Caco-2 (cell line): Measurements from ENCODE around the gene GRM4. TPM values are rescaled to one million over a fixed set of nuclear protein-coding genes. Genes with fewer than 3 reads are reported as not detected.

Source experiments
- BruUV-seq: library from RNA; stranded (reverse); fragments of 400-500 nt; replicated peaks from 2 replicates; lab custom pipeline; 2021; lab: Mats Ljungman, UMichigan
- CTCF ChIA-PET: fragments of 300-600 bp; sonication (Branson Sonifier 250); formaldehyde crosslinking; loops from one replicate; lab custom pipeline; 2022; ENCODE audit warnings: antibody characterized with exemption; lab: Charles Lee
- POLR2A ChIA-PET: fragments of 300-600 bp; sonication (Branson Sonifier 250); formaldehyde crosslinking; loops from one replicate; lab custom pipeline; 2022; ENCODE audit warnings: antibody characterized with exemption; lab: Charles Lee
- DNase-seq, 2 experiments: peaks; one replicate each; pipeline versions ENCODE4 v3.0.0 to v3.0.0-alpha.2; 2020 to 2022
- H3K27me3 ChIP-seq: replicated peaks from 2 replicates; pipeline ENCODE4 v1.6.0; 2011; ENCODE audit warnings: low read length; ENCODE audit not compliant: control insufficient read depth, insufficient read depth
- H3K36me3 ChIP-seq: 2 replicates; pipeline ENCODE4 v1.5.1; 2011; ENCODE audit warnings: low read length; ENCODE audit not compliant: control insufficient read depth, insufficient read depth
- H3K4me1 ChIP-seq: fragments of 250-450 bp; sonication (Bioruptor Pico); 2 replicates; pipeline ENCODE4 v1.5.1; 2020; ENCODE audit warnings: mild to moderate bottlenecking
- H3K4me3 ChIP-seq: 2 replicates; pipeline ENCODE4 v1.5.1; 2011; ENCODE audit warnings: low read depth, mild to moderate bottlenecking, control low read depth, low read length
- H3K9me3 ChIP-seq: fragments of 250-450 bp; sonication (Bioruptor Pico); 2 replicates; pipeline ENCODE4 v1.5.1; 2020; ENCODE audit warnings: mild to moderate bottlenecking, moderate library complexity
- H3K27ac Mint-ChIP-seq: one replicate; pipeline ENCODE4 v1.8.0; 2022; ENCODE audit warnings: mixed read lengths; ENCODE audit not compliant: unreplicated experiment
- H3K27me3 Mint-ChIP-seq: one replicate; pipeline ENCODE4 v1.8.0; 2022; ENCODE audit warnings: mixed read lengths; ENCODE audit not compliant: insufficient read depth, unreplicated experiment
- H3K36me3 Mint-ChIP-seq: one replicate; pipeline ENCODE4 v1.8.0; 2022; ENCODE audit warnings: mild to moderate bottlenecking, mixed read lengths; ENCODE audit not compliant: insufficient read depth, unreplicated experiment
- H3K4me1 Mint-ChIP-seq: one replicate; pipeline ENCODE4 v1.8.0; 2022; ENCODE audit warnings: low read depth, mixed read lengths; ENCODE audit not compliant: unreplicated experiment
- H3K4me3 Mint-ChIP-seq: one replicate; pipeline ENCODE4 v1.8.0; 2022; ENCODE audit warnings: mild to moderate bottlenecking, moderate library complexity, mixed read lengths; ENCODE audit not compliant: unreplicated experiment
- H3K9me3 Mint-ChIP-seq: one replicate; pipeline ENCODE4 v1.8.0; 2022; ENCODE audit warnings: mixed read lengths; ENCODE audit not compliant: unreplicated experiment
- CTCF ChIP-seq, 2 experiments: fragments of 200-600 bp in 1 of 2; IDR thresholded peaks; 1 replicate in 1 of 2; 2 replicates in 1 of 2; pipeline versions ENCODE4 v1.5.1 to v1.8.0; 2011 to 2022; ENCODE audit warnings: antibody characterized with exemption in 1 of 2, control low read depth in 1 of 2, inconsistent platforms in 1 of 2, low read depth in 1 of 2, low read length in 1 of 2, mild to moderate bottlenecking in 1 of 2, moderate library complexity in 1 of 2; ENCODE audit not compliant: insufficient read depth in 1 of 2, severe bottlenecking in 1 of 2, unreplicated experiment in 1 of 2
- intact Hi-C: fragments of 100-400 bp; cut with micrococcal nuclease; formaldehyde crosslinking; loops from one replicate; pipeline ENCODE4 v1.10.0; 2022; ENCODE audit not compliant: unreplicated experiment
- total RNA-seq: library from RNA; stranded (reverse); gene quantifications from 2 replicates; pipeline ENCODE4 v1.2.3, GENCODE V29; 2022

The GRM4 gene
- total RNA-seq, 1 experiment from 2014 or later, result 0.09 TPM

GRCh38 chr6:34148631-34149451 lies 3.0 kb upstream of the GRM4 start:
- intact Hi-C loops, result no loop called here
- BruUV-seq, result no TSS peak
- ChIA-PET CTCF (no interaction called here), POLR2A (no interaction called here)
- Mint-ChIP-seq H3K36me3 (no peaks in the 10 kb centered on the region), H3K27me3 (peaks cover 25% of the 10 kb centered on the region), H3K9me3 (no peaks in the 10 kb centered on the region), H3K4me1 (no peaks in the 10 kb centered on the region), H3K4me3 (no peak overlapping the region), H3K27ac (no peak overlapping the region)
- Histone ChIP-seq H3K4me3 (no peak overlapping the region), H3K36me3 (no peaks in the 10 kb centered on the region), H3K4me1 (peaks cover 6% of the 10 kb centered on the region), H3K9me3 (no peaks in the 10 kb centered on the region), H3K27me3 (peaks cover under 1% of the 10 kb centered on the region; the same call in 1 of the 2 replicates)
- no peak for TF ChIP-seq CTCF (IDR thresholded peaks at IDR 0.05; ENCODE audit: insufficient read depth in 1 of 2, low read depth in 1 of 2, low read length in 1 of 2, severe bottlenecking in 1 of 2, unreplicated experiment in 1 of 2)
- DNase-seq, result peak in 1 of 2 experiments; percentile 14

- intact Hi-C loops, result no loop called here
- Histone ChIP-seq H3K4me1 (peaks cover 10% of the 10 kb centered on the region), H3K36me3 (no peaks in the 10 kb centered on the region), H3K9me3 (no peaks in the 10 kb centered on the region), H3K4me3 (no peak overlapping the region), H3K27me3 (no peaks in the 10 kb centered on the region; the same call in 1 of the 2 replicates)
- Mint-ChIP-seq H3K4me3 (no peak overlapping the region), H3K4me1 (no peaks in the 10 kb centered on the region), H3K27ac (no peak overlapping the region), H3K27me3 (peaks cover 22% of the 10 kb centered on the region), H3K36me3 (no peaks in the 10 kb centered on the region), H3K9me3 (no peaks in the 10 kb centered on the region)
- no TSS peak for BruUV-seq
- CTCF ChIA-PET, result no interaction called here
- peak in 1 of 2 experiments; percentile 8 for DNase-seq
- POLR2A ChIA-PET, result no interaction called here
- no peak for TF ChIP-seq CTCF (IDR thresholded peaks at IDR 0.05; ENCODE audit: insufficient read depth in 1 of 2, low read depth in 1 of 2, low read length in 1 of 2, severe bottlenecking in 1 of 2, unreplicated experiment in 1 of 2)
Measured at GRCh38 chr6:34147906-34148630, 2.2 kb upstream of the GRM4 start.

- intact Hi-C loops, result no loop called here
- no TSS peak for BruUV-seq
- no peak overlapping the region for H3K4me3 ChIP-seq
- TF ChIP-seq CTCF (IDR thresholded peaks at IDR 0.05; ENCODE audit: insufficient read depth in 1 of 2, low read depth in 1 of 2, low read length in 1 of 2, severe bottlenecking in 1 of 2, unreplicated experiment in 1 of 2), result no peak
- ChIA-PET CTCF (interaction anchor here (1.0 to 1.2 kb wide), 2 partner anchors 39 to 92 kb away, joined by 3 read pairs; no protein-coding TSS in a partner anchor), POLR2A (no interaction called here)
- DNase-seq, result peak in 1 of 2 experiments; percentile 20
- H3K4me3 Mint-ChIP-seq, result no peak overlapping the region
- peaks cover 10% of the 10 kb centered on the region for H3K4me1 ChIP-seq
- no peaks in the 10 kb centered on the region for H3K36me3 Mint-ChIP-seq
- H3K27me3 Mint-ChIP-seq, result peaks cover 28% of the 10 kb centered on the region
- H3K27ac Mint-ChIP-seq, result no peak overlapping the region
- no peaks in the 10 kb centered on the region; the same call in 1 of the 2 replicates for H3K27me3 ChIP-seq
- H3K9me3 ChIP-seq, result no peaks in the 10 kb centered on the region
- H3K4me1 Mint-ChIP-seq, result no peaks in the 10 kb centered on the region
- no peaks in the 10 kb centered on the region for H3K9me3 Mint-ChIP-seq
- no peaks in the 10 kb centered on the region for H3K36me3 ChIP-seq
Measured at GRCh38 chr6:34146801-34147592, 1.1 kb upstream of the GRM4 start.
